HG03095 (cell line): Measurements from ENCODE around the gene AMN.

ENCODE experiments used
- ATAC-seq: cut with Tn5 transposase; IDR thresholded peaks from one replicate; pipeline ENCODE4 v1.9.1; 2021; ENCODE audit warnings: moderate library complexity; ENCODE audit not compliant: unreplicated experiment

AMN gene

GRCh38 chr14:102965282-102965681 lies 42.8 kb downstream of the AMN start:
- ATAC-seq, result no peak

- no peak for ATAC-seq
Measured at GRCh38 chr14:102965971-102966655, 43.6 kb downstream of the AMN start.

- ATAC-seq, result no peak
Measured at GRCh38 chr14:102966681-102967505, 44.4 kb downstream of the AMN start.

GRCh38 chr14:102967506-102967795 lies 45.0 kb downstream of the AMN start:
- no peak for ATAC-seq

GRCh38 chr14:102968306-102968705 lies 45.8 kb downstream of the AMN start:
- ATAC-seq, result no peak

GRCh38 chr14:102969060-102969791 lies 46.8 kb downstream of the AMN start:
- no peak for ATAC-seq

GRCh38 chr14:102969901-102970300 lies 47.4 kb downstream of the AMN start:
- no peak for ATAC-seq

GRCh38 chr14:102970496-102970895 lies 48.0 kb downstream of the AMN start:
- no peak for ATAC-seq

- no peak for ATAC-seq
Measured at GRCh38 chr14:102971314-102971713, 48.9 kb downstream of the AMN start.

- ATAC-seq, result no peak
Measured at GRCh38 chr14:102971836-102972606, 49.6 kb downstream of the AMN start.

- no peak for ATAC-seq
Measured at GRCh38 chr14:102973706-102974285, 51.3 kb downstream of the AMN start.

GRCh38 chr14:102975662-102976061 lies 53.2 kb downstream of the AMN start:
- ATAC-seq, result no peak

- no peak for ATAC-seq
Measured at GRCh38 chr14:102977475-102977874, 55.0 kb downstream of the AMN start.

- no peak for ATAC-seq
Measured at GRCh38 chr14:102979406-102979805, 56.9 kb downstream of the AMN start.

GRCh38 chr14:102980409-102980810 lies 57.9 kb downstream of the AMN start:
- no peak for ATAC-seq
